HG02642 (cell line): ENCODE measurements around the gene RAD21L1.

Source experiments
- ATAC-seq: cut with Tn5 transposase; IDR thresholded peaks from one replicate; pipeline ENCODE4 v1.9.1; 2021; ENCODE audit warnings: mild to moderate bottlenecking; ENCODE audit not compliant: unreplicated experiment, poor library complexity

The RAD21L1 gene

GRCh38 chr20:1225783-1226654, at the start of gene RAD21L1:
Gene RAD21L1, plus strand, starts transcription at chr20:1226044. Its CDS starts 2,410 bp downstream, at chr20:1228454.
- ATAC-seq, result no peak

- ATAC-seq, result no peak
Measured at GRCh38 chr20:1177680-1178079, 48.2 kb upstream of the RAD21L1 start.

- ATAC-seq, result no peak
Measured at GRCh38 chr20:1178103-1178502, 47.7 kb upstream of the RAD21L1 start.

GRCh38 chr20:1178623-1179022, 47.2 kb upstream of the RAD21L1 start:
- ATAC-seq, result no peak

- ATAC-seq, result no peak
Measured at GRCh38 chr20:1180949-1181348, 44.9 kb upstream of the RAD21L1 start.

- ATAC-seq, result no peak
Measured at GRCh38 chr20:1182106-1182505, 43.7 kb upstream of the RAD21L1 start.

GRCh38 chr20:1183153-1183552, 42.7 kb upstream of the RAD21L1 start:
- no peak for ATAC-seq

- no peak for ATAC-seq
Measured at GRCh38 chr20:1184260-1184637, 41.6 kb upstream of the RAD21L1 start.

- ATAC-seq, result no peak
Measured at GRCh38 chr20:1184638-1185315, 41.1 kb upstream of the RAD21L1 start, which contains the start of gene TMEM74B. Gene TMEM74B, minus strand, starts transcription at chr20:1184981. Its CDS starts 1,180 bp downstream, at chr20:1183801.

GRCh38 chr20:1185316-1185741, 40.5 kb upstream of the RAD21L1 start:
- no peak for ATAC-seq

- no peak for ATAC-seq
Measured at GRCh38 chr20:1185790-1186334, 40.0 kb upstream of the RAD21L1 start.

GRCh38 chr20:1186367-1186991, 39.4 kb upstream of the RAD21L1 start:
- no peak for ATAC-seq

- ATAC-seq, result no peak
Measured at GRCh38 chr20:1187605-1188171, 38.2 kb upstream of the RAD21L1 start.

GRCh38 chr20:1188347-1188746, 37.5 kb upstream of the RAD21L1 start:
- ATAC-seq, result no peak

GRCh38 chr20:1189827-1190226, 36.0 kb upstream of the RAD21L1 start:
- ATAC-seq, result no peak

- ATAC-seq, result no peak
Measured at GRCh38 chr20:1190847-1191246, 35.0 kb upstream of the RAD21L1 start.

GRCh38 chr20:1191299-1191698, 34.5 kb upstream of the RAD21L1 start:
- ATAC-seq, result no peak

- no peak for ATAC-seq
Measured at GRCh38 chr20:1195226-1195625, 30.6 kb upstream of the RAD21L1 start.

- no peak for ATAC-seq
Measured at GRCh38 chr20:1196634-1197033, 29.2 kb upstream of the RAD21L1 start.

GRCh38 chr20:1197801-1198200, 28.0 kb upstream of the RAD21L1 start:
- ATAC-seq, result no peak
